H9 (cell line): ENCODE measurements around the gene ACVR1. TPM values are rescaled to one million over a fixed set of nuclear protein-coding genes. Genes with fewer than 3 reads are reported as not detected.

Source experiments
- DNase-seq: peaks from one replicate; pipeline ENCODE4 v3.0.0-alpha.2; 2017
- H2AFZ ChIP-seq: one replicate; pipeline ENCODE4 v1.6.1; 2013; ENCODE audit warnings: mild to moderate bottlenecking, low read length, control low read depth, moderate library complexity
- H2AK5ac ChIP-seq: 2 replicates; pipeline ENCODE4 v1.6.1; 2013; ENCODE audit warnings: low read length, control low read depth, mixed read lengths; ENCODE audit not compliant: insufficient read length
- H2BK120ac ChIP-seq: one replicate; pipeline ENCODE4 v1.6.1; 2013; ENCODE audit warnings: low read depth, mild to moderate bottlenecking, low read length, control low read depth, inconsistent platforms; ENCODE audit not compliant: poor library complexity, severe bottlenecking
- H2BK12ac ChIP-seq: 2 replicates; pipeline ENCODE4 v1.6.1; 2013; ENCODE audit warnings: low read length, control low read depth, mixed read lengths, low read depth; ENCODE audit not compliant: insufficient read length
- H2BK15ac ChIP-seq: 2 replicates; pipeline ENCODE4 v1.6.1; 2013; ENCODE audit warnings: low read depth, low read length, control low read depth
- H2BK20ac ChIP-seq: one replicate; pipeline ENCODE4 v1.6.1; 2013; ENCODE audit warnings: low read depth, mild to moderate bottlenecking, low read length, control low read depth, inconsistent platforms; ENCODE audit not compliant: poor library complexity, severe bottlenecking
- H2BK5ac ChIP-seq: 2 replicates; pipeline ENCODE4 v1.6.1; 2013; ENCODE audit warnings: low read length, control low read depth, mixed read lengths; ENCODE audit not compliant: insufficient read length
- H3K14ac ChIP-seq: 2 replicates; pipeline ENCODE4 v1.6.1; 2013; ENCODE audit warnings: low read length, control low read depth; ENCODE audit not compliant: insufficient read depth
- H3K18ac ChIP-seq: 2 replicates; pipeline ENCODE4 v1.6.1; 2013; ENCODE audit warnings: low read depth, mild to moderate bottlenecking, mixed read lengths, low read length, control low read depth; ENCODE audit not compliant: insufficient read length
- H3K23ac ChIP-seq: 2 replicates; pipeline ENCODE4 v1.6.1; 2013; ENCODE audit warnings: low read length, control low read depth, mixed read lengths, low read depth; ENCODE audit not compliant: insufficient read length
- H3K23me2 ChIP-seq: 2 replicates; pipeline ENCODE4 v1.6.1; 2013; ENCODE audit warnings: low read depth, mild to moderate bottlenecking, mixed read lengths, low read length, control low read depth; ENCODE audit not compliant: insufficient read length, poor library complexity, severe bottlenecking
- H3K27ac ChIP-seq: 2 replicates; pipeline ENCODE4 v1.5.1; 2013; ENCODE audit warnings: low read length, control low read depth, mixed read lengths, low read depth; ENCODE audit not compliant: insufficient read length
- H3K27me3 ChIP-seq: 2 replicates; pipeline ENCODE4 v1.6.1; 2013; ENCODE audit warnings: low read length, control low read depth, inconsistent platforms; ENCODE audit not compliant: insufficient read depth
- H3K4ac ChIP-seq: 2 replicates; pipeline ENCODE4 v1.6.1; 2013; ENCODE audit warnings: low read depth, mild to moderate bottlenecking, control low read depth, inconsistent platforms, low read length, moderate library complexity
- H3K4me1 ChIP-seq: 2 replicates; pipeline ENCODE4 v1.6.1; 2013; ENCODE audit warnings: low read length, control low read depth, inconsistent platforms; ENCODE audit not compliant: insufficient read depth
- H3K4me2 ChIP-seq: 2 replicates; pipeline ENCODE4 v1.6.1; 2013; ENCODE audit warnings: low read length, control low read depth, mixed read lengths; ENCODE audit not compliant: insufficient read length, insufficient read depth
- H3K56ac ChIP-seq: 2 replicates; pipeline ENCODE4 v1.6.1; 2013; ENCODE audit warnings: low read depth, mild to moderate bottlenecking, mixed read lengths, low read length, control low read depth; ENCODE audit not compliant: insufficient read length
- H3K79me1 ChIP-seq: 2 replicates; pipeline ENCODE4 v1.6.1; 2013; ENCODE audit warnings: low read depth, mild to moderate bottlenecking, moderate library complexity, low read length, control low read depth, inconsistent platforms; ENCODE audit not compliant: insufficient read depth, poor library complexity, severe bottlenecking
- H3K79me2 ChIP-seq: 2 replicates; pipeline ENCODE4 v1.6.1; 2013; ENCODE audit warnings: low read length, control low read depth, inconsistent platforms; ENCODE audit not compliant: insufficient read depth
- H3K9ac ChIP-seq: 2 replicates; pipeline ENCODE4 v1.6.1; 2013; ENCODE audit warnings: low read length, control low read depth, mixed read lengths; ENCODE audit not compliant: insufficient read length; ENCODE audit errors: extremely low read depth
- H3K9me3 ChIP-seq: one replicate; pipeline ENCODE4 v1.6.1; 2013; ENCODE audit warnings: low read depth, low read length, inconsistent platforms; ENCODE audit not compliant: control insufficient read depth
- H3T11ph ChIP-seq: one replicate; pipeline ENCODE4 v1.6.1; 2013; ENCODE audit warnings: mild to moderate bottlenecking, low read length, control low read depth, inconsistent platforms
- H4K20me1 ChIP-seq: one replicate; pipeline ENCODE4 v1.6.1; 2013; ENCODE audit not compliant: control insufficient read depth, insufficient read length, insufficient read depth
- H4K5ac ChIP-seq: 2 replicates; pipeline ENCODE4 v1.6.1; 2013; ENCODE audit warnings: low read depth, mild to moderate bottlenecking, mixed read lengths, low read length, control low read depth; ENCODE audit not compliant: insufficient read length
- H4K8ac ChIP-seq: replicated peaks from 2 replicates; pipeline ENCODE4 v1.6.1; 2013; ENCODE audit warnings: low read length, control low read depth, mixed read lengths, low read depth; ENCODE audit not compliant: insufficient read length
- H4K91ac ChIP-seq: 2 replicates; pipeline ENCODE4 v1.6.1; 2013; ENCODE audit warnings: low read depth, mild to moderate bottlenecking, moderate library complexity, mixed read lengths, low read length, control low read depth; ENCODE audit not compliant: insufficient read length
- H3K27ac Mint-ChIP-seq, 3 experiments: 2 replicates in 2 of 3; 3 replicates in 1 of 3; pipeline ENCODE4 v1.8.0; 2020 to 2021; ENCODE audit warnings: mixed read lengths in 3 of 3, mild to moderate bottlenecking in 1 of 3, moderate library complexity in 1 of 3
- H3K27me3 Mint-ChIP-seq: 2 replicates; pipeline ENCODE4 v1.8.0; 2021; ENCODE audit warnings: low read depth, mild to moderate bottlenecking, moderate library complexity, mixed read lengths
- H3K36me3 Mint-ChIP-seq, 3 experiments: 2 replicates in 2 of 3; 3 replicates in 1 of 3; pipeline ENCODE4 v1.8.0; 2020 to 2021; ENCODE audit warnings: low read depth in 3 of 3, mixed read lengths in 3 of 3; ENCODE audit not compliant: insufficient read depth in 1 of 3
- H3K4me1 Mint-ChIP-seq, 2 experiments: 2 replicates each; pipeline ENCODE4 v1.8.0; 2020; ENCODE audit warnings: mixed read lengths in 2 of 2
- H3K4me3 Mint-ChIP-seq, 2 experiments: 2 replicates in 1 of 2; 3 replicates in 1 of 2; pipeline ENCODE4 v1.8.0; 2020 to 2021; ENCODE audit warnings: mild to moderate bottlenecking in 2 of 2, mixed read lengths in 2 of 2, moderate library complexity in 1 of 2
- H3K9me3 Mint-ChIP-seq, 2 experiments: 2 replicates in 1 of 2; 3 replicates in 1 of 2; pipeline ENCODE4 v1.8.0; 2020; ENCODE audit warnings: mild to moderate bottlenecking in 2 of 2, mixed read lengths in 2 of 2, moderate library complexity in 1 of 2
- CTCF ChIP-seq: fragments of 200-600 bp; sonication (generic); conservative IDR thresholded peaks from 3 replicates; pipeline ENCODE4 v1.8.0; 2021; ENCODE audit warnings: antibody characterized with exemption, mild to moderate bottlenecking
- total RNA-seq: library from RNA; stranded (reverse); gene quantifications from 2 replicates; pipeline ENCODE4 v1.2.1, GENCODE V29; 2021

Gene ACVR1
- total RNA-seq, 1 experiment from 2014 or later, result 21.2 TPM

GRCh38 chr2:157867703-157868102 lies 8.4 kb downstream of the ACVR1 start:
- no peak overlapping the region for H2BK5ac ChIP-seq
- no peak overlapping the region for H3K4ac ChIP-seq
- no peaks in the 10 kb centered on the region for H3K27me3 ChIP-seq
- H3K23ac ChIP-seq, result no peak overlapping the region
- H3K18ac ChIP-seq, result no peak overlapping the region
- H3K4me2 ChIP-seq, result no peak overlapping the region
- no peak overlapping the region for H2AK5ac ChIP-seq
- H3K23me2 ChIP-seq, result no peaks in the 10 kb centered on the region
- H4K91ac ChIP-seq, result no peak overlapping the region
- no peaks in the 10 kb centered on the region for H3K9me3 ChIP-seq
- H4K8ac ChIP-seq, result no peak overlapping the region
- H2BK120ac ChIP-seq, result no peak overlapping the region
- H3K56ac ChIP-seq, result no peak overlapping the region
- no peak overlapping the region for H3T11ph ChIP-seq
- H2AFZ ChIP-seq, result no peak overlapping the region
- peaks cover 50% of the 10 kb centered on the region in 2 experiments for H3K4me1 Mint-ChIP-seq
- peaks cover 2% of the 10 kb centered on the region; the same call in 1 of the 2 replicates for H3K79me2 ChIP-seq
- DNase-seq, result no peak
- no peak overlapping the region for H3K14ac ChIP-seq
- no peak overlapping the region for H3K27ac ChIP-seq
- H3K9ac ChIP-seq, result no peak overlapping the region
- no peak overlapping the region for H4K5ac ChIP-seq
- H3K4me3 Mint-ChIP-seq, result no peak overlapping the region
- no peaks in the 10 kb centered on the region for H3K27me3 Mint-ChIP-seq
- H3K27ac Mint-ChIP-seq, result no peak overlapping the region
- no peak overlapping the region for H2BK15ac ChIP-seq
- no peak for TF ChIP-seq CTCF
- H3K4me1 ChIP-seq, result peaks cover 8% of the 10 kb centered on the region; the same call in 1 of the 2 replicates
- H3K9me3 Mint-ChIP-seq, result no peaks in the 10 kb centered on the region
- H3K36me3 Mint-ChIP-seq, result no peaks in the 10 kb centered on the region
- H3K79me1 ChIP-seq, result no peaks in the 10 kb centered on the region
- H4K20me1 ChIP-seq, result no peaks in the 10 kb centered on the region
- H2BK12ac ChIP-seq, result no peak overlapping the region
- no peak overlapping the region for H2BK20ac ChIP-seq
